Body of pancreas (tissue), 4 donors: ENCODE results near the gene PITPNC1.
A peak's percentile ranks its signal among the peaks of the same experiment; 100 is the strongest.

Experiments used
- POLR2A ChIP-seq, 3 donors: fragments of 450-650 bp; IDR thresholded peaks; one replicate each; pipeline ENCODE4 v1.6.1; 2016; ENCODE audit warnings: antibody characterized with exemption in 3 of 3, mild to moderate bottlenecking in 2 of 3
- TF ChIP-seq, protein P1 (sequence below), 7 experiments: fragments of 450-650 bp in 4 of 7; fragments of 200-600 bp in 3 of 7; sonication (generic) in 3 of 7; IDR thresholded peaks; one replicate each; pipeline ENCODE4 v1.5.1; 2016 to 2019; ENCODE audit warnings: antibody characterized with exemption in 7 of 7

DNA sequence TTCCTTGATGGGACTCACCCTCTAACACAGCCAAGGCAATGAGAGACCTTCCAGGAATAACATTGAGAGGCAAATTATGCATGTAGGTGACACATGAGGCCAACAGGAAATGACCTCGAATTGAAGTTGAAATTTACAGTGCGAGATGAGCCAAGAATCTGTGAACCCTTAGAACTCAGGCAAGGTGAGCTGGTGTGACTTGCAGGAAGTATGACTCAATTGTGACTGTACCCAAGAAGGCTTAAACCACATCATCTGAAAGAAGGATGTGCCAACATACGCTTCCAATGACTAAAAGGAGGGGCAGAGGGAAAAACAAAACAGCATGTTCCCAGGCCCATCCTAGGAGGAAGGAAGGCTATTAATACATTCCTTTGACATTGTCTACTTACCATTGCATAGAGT is 44.8 kb downstream of the PITPNC1 start:
- TF ChIP-seq, protein P1, sequence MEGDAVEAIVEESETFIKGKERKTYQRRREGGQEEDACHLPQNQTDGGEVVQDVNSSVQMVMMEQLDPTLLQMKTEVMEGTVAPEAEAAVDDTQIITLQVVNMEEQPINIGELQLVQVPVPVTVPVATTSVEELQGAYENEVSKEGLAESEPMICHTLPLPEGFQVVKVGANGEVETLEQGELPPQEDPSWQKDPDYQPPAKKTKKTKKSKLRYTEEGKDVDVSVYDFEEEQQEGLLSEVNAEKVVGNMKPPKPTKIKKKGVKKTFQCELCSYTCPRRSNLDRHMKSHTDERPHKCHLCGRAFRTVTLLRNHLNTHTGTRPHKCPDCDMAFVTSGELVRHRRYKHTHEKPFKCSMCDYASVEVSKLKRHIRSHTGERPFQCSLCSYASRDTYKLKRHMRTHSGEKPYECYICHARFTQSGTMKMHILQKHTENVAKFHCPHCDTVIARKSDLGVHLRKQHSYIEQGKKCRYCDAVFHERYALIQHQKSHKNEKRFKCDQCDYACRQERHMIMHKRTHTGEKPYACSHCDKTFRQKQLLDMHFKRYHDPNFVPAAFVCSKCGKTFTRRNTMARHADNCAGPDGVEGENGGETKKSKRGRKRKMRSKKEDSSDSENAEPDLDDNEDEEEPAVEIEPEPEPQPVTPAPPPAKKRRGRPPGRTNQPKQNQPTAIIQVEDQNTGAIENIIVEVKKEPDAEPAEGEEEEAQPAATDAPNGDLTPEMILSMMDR (IDR thresholded peaks at IDR 0.05): no peak
- TF ChIP-seq POLR2A (IDR thresholded peaks at IDR 0.05): peak in 1 of 3 donors; percentile 24
